Measurements from ENCODE around the gene FOXN3.
A peak's percentile ranks its signal among the peaks of the same experiment; 100 is the strongest.

Gene FOXN3

GRCh38 chr14:89237921-89238529, 179.0 kb downstream of the FOXN3 start:
- Histone ChIP-seq H3K14ac (ENCODE audit: low read length) (no peak overlapping the region), H3K79me2 (ENCODE audit: control insufficient read depth, insufficient read depth, low read length, poor library complexity) (no peaks in the 10 kb centered on the region), H3K79me1 (ENCODE audit: low read length) (peaks cover 4% of the 10 kb centered on the region), H3K4me1 (ENCODE audit: control insufficient read depth in 1 of 2, insufficient read depth in 2 of 2, low read length in 2 of 2) (peaks cover 4 to 7% of the 10 kb centered on the region in 2 experiments), H3K4ac (ENCODE audit: low read depth, low read length) (no peak overlapping the region), H4K8ac (ENCODE audit: low read depth, low read length) (no peak overlapping the region), H2AK5ac (ENCODE audit: low read length) (no peak overlapping the region), H3K27me3 (ENCODE audit: insufficient read depth, low read length) (no peaks in the 10 kb centered on the region), H2BK5ac (ENCODE audit: low read depth, low read length, poor library complexity) (no peak overlapping the region), H2BK12ac (ENCODE audit: low read length) (no peak overlapping the region), H3K4me3 (ENCODE audit: low read depth, low read length) (no peak overlapping the region), H3K36me3 (ENCODE audit: control insufficient read depth in 1 of 2, insufficient read depth in 2 of 2, low read length in 2 of 2) (no peaks in the 10 kb centered on the region), H3K23ac (ENCODE audit: low read length) (no peak overlapping the region), H3K9ac (ENCODE audit: low read length) (no peak overlapping the region), H3K18ac (ENCODE audit: low read length) (no peak overlapping the region), H4K91ac (ENCODE audit: low read depth, low read length) (no peak overlapping the region), H3K27ac (ENCODE audit: low read depth, low read length) (no peak overlapping the region), H2AFZ (ENCODE audit: insufficient read depth, low read length, poor library complexity) (no peak overlapping the region), H3K4me2 (ENCODE audit: low read length) (no peak overlapping the region), H4K12ac (ENCODE audit: low read depth, low read length) (no peak overlapping the region), H2BK120ac (ENCODE audit: insufficient read depth, low read length, poor library complexity) (no peak overlapping the region), H3K9me3 (ENCODE audit: insufficient read depth, low read depth, low read length) (no peaks in the 10 kb centered on the region)
- WGBS (ENCODE audit: extremely low coverage, insufficient coverage, insufficient read length) = no CpG with 5 or more reads among the region's 7 CpGs
- DNase-seq = peak in 1 of 2 donors; percentile 20

GRCh38 chr14:89236851-89237250, 180.2 kb downstream of the FOXN3 start:
- Histone ChIP-seq H3K4me3 (ENCODE audit: low read depth, low read length) (no peak overlapping the region), H3K36me3 (ENCODE audit: control insufficient read depth in 1 of 2, insufficient read depth in 2 of 2, low read length in 2 of 2) (no peaks in the 10 kb centered on the region), H3K9ac (ENCODE audit: low read length) (no peak overlapping the region), H3K4ac (ENCODE audit: low read depth, low read length) (no peak overlapping the region), H2BK120ac (ENCODE audit: insufficient read depth, low read length, poor library complexity) (no peak overlapping the region), H2AK5ac (ENCODE audit: low read length) (no peak overlapping the region), H2BK5ac (ENCODE audit: low read depth, low read length, poor library complexity) (no peak overlapping the region), H3K23ac (ENCODE audit: low read length) (no peak overlapping the region), H3K9me3 (ENCODE audit: insufficient read depth, low read depth, low read length) (no peaks in the 10 kb centered on the region), H3K79me2 (ENCODE audit: control insufficient read depth, insufficient read depth, low read length, poor library complexity) (no peaks in the 10 kb centered on the region), H3K27me3 (ENCODE audit: insufficient read depth, low read length) (no peaks in the 10 kb centered on the region), H3K4me2 (ENCODE audit: low read length) (no peak overlapping the region), H3K79me1 (ENCODE audit: low read length) (peaks cover 3% of the 10 kb centered on the region), H4K12ac (ENCODE audit: low read depth, low read length) (no peak overlapping the region), H2BK12ac (ENCODE audit: low read length) (no peak overlapping the region), H3K4me1 (ENCODE audit: control insufficient read depth in 1 of 2, insufficient read depth in 2 of 2, low read length in 2 of 2) (peaks cover 3 to 6% of the 10 kb centered on the region in 2 experiments), H4K91ac (ENCODE audit: low read depth, low read length) (no peak overlapping the region), H3K27ac (ENCODE audit: low read depth, low read length) (no peak overlapping the region), H3K14ac (ENCODE audit: low read length) (no peak overlapping the region), H3K18ac (ENCODE audit: low read length) (no peak overlapping the region), H2AFZ (ENCODE audit: insufficient read depth, low read length, poor library complexity) (no peak overlapping the region), H4K8ac (ENCODE audit: low read depth, low read length) (no peak overlapping the region)
- no peak for DNase-seq

GRCh38 chr14:89233184-89233583, 183.8 kb downstream of the FOXN3 start:
- Histone ChIP-seq H3K36me3 (ENCODE audit: control insufficient read depth in 1 of 2, insufficient read depth in 2 of 2, low read length in 2 of 2) (no peaks in the 10 kb centered on the region), H2BK5ac (ENCODE audit: low read depth, low read length, poor library complexity) (no peak overlapping the region), H4K8ac (ENCODE audit: low read depth, low read length) (no peak overlapping the region), H3K4ac (ENCODE audit: low read depth, low read length) (no peak overlapping the region), H3K79me2 (ENCODE audit: control insufficient read depth, insufficient read depth, low read length, poor library complexity) (peaks cover 1% of the 10 kb centered on the region), H3K18ac (ENCODE audit: low read length) (no peak overlapping the region), H2AFZ (ENCODE audit: insufficient read depth, low read length, poor library complexity) (no peak overlapping the region), H2BK12ac (ENCODE audit: low read length) (no peak overlapping the region), H3K79me1 (ENCODE audit: low read length) (peaks cover 3% of the 10 kb centered on the region), H2BK120ac (ENCODE audit: insufficient read depth, low read length, poor library complexity) (no peak overlapping the region), H3K9me3 (ENCODE audit: insufficient read depth, low read depth, low read length) (no peaks in the 10 kb centered on the region), H4K12ac (ENCODE audit: low read depth, low read length) (no peak overlapping the region), H3K4me3 (ENCODE audit: low read depth, low read length) (no peak overlapping the region), H2AK5ac (ENCODE audit: low read length) (no peak overlapping the region), H3K27ac (ENCODE audit: low read depth, low read length) (no peak overlapping the region), H4K91ac (ENCODE audit: low read depth, low read length) (no peak overlapping the region), H3K23ac (ENCODE audit: low read length) (no peak overlapping the region), H3K4me2 (ENCODE audit: low read length) (no peak overlapping the region), H3K14ac (ENCODE audit: low read length) (no peak overlapping the region), H3K9ac (ENCODE audit: low read length) (no peak overlapping the region), H3K27me3 (ENCODE audit: insufficient read depth, low read length) (no peaks in the 10 kb centered on the region), H3K4me1 (ENCODE audit: control insufficient read depth in 1 of 2, insufficient read depth in 2 of 2, low read length in 2 of 2) (peaks cover 0 to 9% of the 10 kb centered on the region in 2 experiments)
- no peak for DNase-seq
- no CpG with 5 or more reads among the region's 2 CpGs for WGBS (ENCODE audit: extremely low coverage, insufficient coverage, insufficient read length)

GRCh38 chr14:89232265-89233070, 184.6 kb downstream of the FOXN3 start:
- DNase-seq = no peak
- no peak overlapping the region for H3K14ac ChIP-seq (ENCODE audit: low read length)
- H3K4me1 ChIP-seq (ENCODE audit: control insufficient read depth in 1 of 2, insufficient read depth in 2 of 2, low read length in 2 of 2) = peaks cover 0 to 14% of the 10 kb centered on the region in 2 experiments
- no peak overlapping the region for H2BK120ac ChIP-seq (ENCODE audit: insufficient read depth, low read length, poor library complexity)
- H3K23ac ChIP-seq (ENCODE audit: low read length) = no peak overlapping the region
- peaks cover 3% of the 10 kb centered on the region for H3K79me1 ChIP-seq (ENCODE audit: low read length)
- no peak overlapping the region for H2AK5ac ChIP-seq (ENCODE audit: low read length)
- H3K27me3 ChIP-seq (ENCODE audit: insufficient read depth, low read length) = no peaks in the 10 kb centered on the region
- H2BK5ac ChIP-seq (ENCODE audit: low read depth, low read length, poor library complexity) = no peak overlapping the region
- H3K36me3 ChIP-seq (ENCODE audit: control insufficient read depth in 1 of 2, insufficient read depth in 2 of 2, low read length in 2 of 2) = no peaks in the 10 kb centered on the region
- no peak overlapping the region for H2AFZ ChIP-seq (ENCODE audit: insufficient read depth, low read length, poor library complexity)
- H2BK12ac ChIP-seq (ENCODE audit: low read length) = no peak overlapping the region
- no peak overlapping the region for H3K18ac ChIP-seq (ENCODE audit: low read length)
- no peak overlapping the region for H3K4me3 ChIP-seq (ENCODE audit: low read depth, low read length)
- H3K9ac ChIP-seq (ENCODE audit: low read length) = no peak overlapping the region
- H4K91ac ChIP-seq (ENCODE audit: low read depth, low read length) = no peak overlapping the region
- no peak overlapping the region for H4K8ac ChIP-seq (ENCODE audit: low read depth, low read length)
- H3K9me3 ChIP-seq (ENCODE audit: insufficient read depth, low read depth, low read length) = no peaks in the 10 kb centered on the region
- H3K79me2 ChIP-seq (ENCODE audit: control insufficient read depth, insufficient read depth, low read length, poor library complexity) = peaks cover 1% of the 10 kb centered on the region
- H3K4ac ChIP-seq (ENCODE audit: low read depth, low read length) = no peak overlapping the region
- no peak overlapping the region for H3K27ac ChIP-seq (ENCODE audit: low read depth, low read length)
- no CpG with 5 or more reads among the region's 18 CpGs for WGBS (ENCODE audit: extremely low coverage, insufficient coverage, insufficient read length)
- H3K4me2 ChIP-seq (ENCODE audit: low read length) = no peak overlapping the region
- H4K12ac ChIP-seq (ENCODE audit: low read depth, low read length) = no peak overlapping the region
